ENCODE data around the gene KLHDC7A. TPM values are rescaled to one million over a fixed set of nuclear protein-coding genes. Genes with fewer than 3 reads are reported as not detected.

Gene KLHDC7A
- total and polyA plus RNA-seq, 10 of the 15 experiments (the other 5 are each of a cell fraction or from before 2014, with no cell fraction given), result not detected

DNA sequence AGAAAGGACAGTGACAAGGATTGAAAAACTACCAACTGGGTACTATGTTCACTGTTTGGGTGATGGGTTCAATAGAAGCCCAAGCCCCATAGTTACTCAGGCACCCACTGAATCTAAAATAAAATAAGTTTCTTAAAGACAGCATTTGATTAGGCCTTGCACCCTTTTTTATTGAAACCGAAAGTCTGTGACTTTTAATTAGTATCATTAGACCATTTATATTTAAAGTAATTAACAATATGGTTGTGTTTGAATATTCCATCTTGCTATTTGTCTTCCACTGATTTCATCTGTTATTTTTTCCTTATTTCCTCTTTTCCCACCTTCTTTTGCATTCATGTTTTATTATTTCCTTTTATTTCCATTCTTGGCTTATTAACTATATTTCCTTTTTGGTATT lies 27.4 kb downstream of the KLHDC7A start:
- TF ChIP-seq CBX5 (IDR thresholded peaks at IDR 0.05; ENCODE audit: low read depth), result no peak
- TF ChIP-seq, protein P1, sequence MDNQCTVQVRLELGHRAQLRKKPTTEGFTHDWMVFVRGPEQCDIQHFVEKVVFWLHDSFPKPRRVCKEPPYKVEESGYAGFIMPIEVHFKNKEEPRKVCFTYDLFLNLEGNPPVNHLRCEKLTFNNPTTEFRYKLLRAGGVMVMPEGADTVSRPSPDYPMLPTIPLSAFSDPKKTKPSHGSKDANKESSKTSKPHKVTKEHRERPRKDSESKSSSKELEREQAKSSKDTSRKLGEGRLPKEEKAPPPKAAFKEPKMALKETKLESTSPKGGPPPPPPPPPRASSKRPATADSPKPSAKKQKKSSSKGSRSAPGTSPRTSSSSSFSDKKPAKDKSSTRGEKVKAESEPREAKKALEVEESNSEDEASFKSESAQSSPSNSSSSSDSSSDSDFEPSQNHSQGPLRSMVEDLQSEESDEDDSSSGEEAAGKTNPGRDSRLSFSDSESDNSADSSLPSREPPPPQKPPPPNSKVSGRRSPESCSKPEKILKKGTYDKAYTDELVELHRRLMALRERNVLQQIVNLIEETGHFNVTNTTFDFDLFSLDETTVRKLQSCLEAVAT (IDR thresholded peaks at IDR 0.05), result no peak
- no peak for TF ChIP-seq ZNF622 (IDR thresholded peaks at IDR 0.05)
- TF ChIP-seq CEBPB (IDR thresholded peaks at IDR 0.05; ENCODE audit: borderline replicate concordance in 1 of 2, low read depth in 2 of 2, low read length in 2 of 2), result no peak
- no peak for TF ChIP-seq SMC3 (IDR thresholded peaks at IDR 0.05; ENCODE audit: borderline replicate concordance, low read length)
- TF ChIP-seq, protein P2, sequence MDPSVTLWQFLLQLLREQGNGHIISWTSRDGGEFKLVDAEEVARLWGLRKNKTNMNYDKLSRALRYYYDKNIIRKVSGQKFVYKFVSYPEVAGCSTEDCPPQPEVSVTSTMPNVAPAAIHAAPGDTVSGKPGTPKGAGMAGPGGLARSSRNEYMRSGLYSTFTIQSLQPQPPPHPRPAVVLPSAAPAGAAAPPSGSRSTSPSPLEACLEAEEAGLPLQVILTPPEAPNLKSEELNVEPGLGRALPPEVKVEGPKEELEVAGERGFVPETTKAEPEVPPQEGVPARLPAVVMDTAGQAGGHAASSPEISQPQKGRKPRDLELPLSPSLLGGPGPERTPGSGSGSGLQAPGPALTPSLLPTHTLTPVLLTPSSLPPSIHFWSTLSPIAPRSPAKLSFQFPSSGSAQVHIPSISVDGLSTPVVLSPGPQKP (IDR thresholded peaks at IDR 0.05; ENCODE audit: low read depth, low read length), result no peak
- no peak for TF ChIP-seq KLF5 (IDR thresholded peaks at IDR 0.05; ENCODE audit: partially characterized antibody)
- TF ChIP-seq, protein P3, sequence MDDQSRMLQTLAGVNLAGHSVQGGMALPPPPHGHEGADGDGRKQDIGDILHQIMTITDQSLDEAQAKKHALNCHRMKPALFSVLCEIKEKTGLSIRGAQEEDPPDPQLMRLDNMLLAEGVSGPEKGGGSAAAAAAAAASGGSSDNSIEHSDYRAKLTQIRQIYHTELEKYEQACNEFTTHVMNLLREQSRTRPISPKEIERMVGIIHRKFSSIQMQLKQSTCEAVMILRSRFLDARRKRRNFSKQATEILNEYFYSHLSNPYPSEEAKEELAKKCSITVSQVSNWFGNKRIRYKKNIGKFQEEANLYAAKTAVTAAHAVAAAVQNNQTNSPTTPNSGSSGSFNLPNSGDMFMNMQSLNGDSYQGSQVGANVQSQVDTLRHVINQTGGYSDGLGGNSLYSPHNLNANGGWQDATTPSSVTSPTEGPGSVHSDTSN (IDR thresholded peaks at IDR 0.05; ENCODE audit: insufficient replicate concordance, low read depth, low read length), result no peak
- no peak for TF ChIP-seq DPF2 (IDR thresholded peaks at IDR 0.05)
- TF ChIP-seq, protein P4, sequence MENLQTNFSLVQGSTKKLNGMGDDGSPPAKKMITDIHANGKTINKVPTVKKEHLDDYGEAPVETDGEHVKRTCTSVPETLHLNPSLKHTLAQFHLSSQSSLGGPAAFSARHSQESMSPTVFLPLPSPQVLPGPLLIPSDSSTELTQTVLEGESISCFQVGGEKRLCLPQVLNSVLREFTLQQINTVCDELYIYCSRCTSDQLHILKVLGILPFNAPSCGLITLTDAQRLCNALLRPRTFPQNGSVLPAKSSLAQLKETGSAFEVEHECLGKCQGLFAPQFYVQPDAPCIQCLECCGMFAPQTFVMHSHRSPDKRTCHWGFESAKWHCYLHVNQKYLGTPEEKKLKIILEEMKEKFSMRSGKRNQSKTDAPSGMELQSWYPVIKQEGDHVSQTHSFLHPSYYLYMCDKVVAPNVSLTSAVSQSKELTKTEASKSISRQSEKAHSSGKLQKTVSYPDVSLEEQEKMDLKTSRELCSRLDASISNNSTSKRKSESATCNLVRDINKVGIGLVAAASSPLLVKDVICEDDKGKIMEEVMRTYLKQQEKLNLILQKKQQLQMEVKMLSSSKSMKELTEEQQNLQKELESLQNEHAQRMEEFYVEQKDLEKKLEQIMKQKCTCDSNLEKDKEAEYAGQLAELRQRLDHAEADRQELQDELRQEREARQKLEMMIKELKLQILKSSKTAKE (IDR thresholded peaks at IDR 0.05; ENCODE audit: low read depth, poor library complexity, severe bottlenecking), result no peak
- no peak for TF ChIP-seq MTA3 (IDR thresholded peaks at IDR 0.05; ENCODE audit: borderline replicate concordance, low read length)
- TF ChIP-seq HDAC6 (IDR thresholded peaks at IDR 0.05; ENCODE audit: unreplicated experiment), result no peak
- TF ChIP-seq POU2F2 (IDR thresholded peaks at IDR 0.05; ENCODE audit: borderline replicate concordance, low read depth, low read length), result no peak
- TF ChIP-seq BCL11A (IDR thresholded peaks at IDR 0.05; ENCODE audit: low read depth, low read length), result no peak
- TF ChIP-seq, protein P5, sequence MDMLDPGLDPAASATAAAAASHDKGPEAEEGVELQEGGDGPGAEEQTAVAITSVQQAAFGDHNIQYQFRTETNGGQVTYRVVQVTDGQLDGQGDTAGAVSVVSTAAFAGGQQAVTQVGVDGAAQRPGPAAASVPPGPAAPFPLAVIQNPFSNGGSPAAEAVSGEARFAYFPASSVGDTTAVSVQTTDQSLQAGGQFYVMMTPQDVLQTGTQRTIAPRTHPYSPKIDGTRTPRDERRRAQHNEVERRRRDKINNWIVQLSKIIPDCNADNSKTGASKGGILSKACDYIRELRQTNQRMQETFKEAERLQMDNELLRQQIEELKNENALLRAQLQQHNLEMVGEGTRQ (IDR thresholded peaks at IDR 0.05; ENCODE audit: borderline replicate concordance, low read depth, low read length), result no peak
- no peak for TF ChIP-seq SMAD5 (IDR thresholded peaks at IDR 0.05; ENCODE audit: low read depth)
- no peak for TF ChIP-seq SUZ12 (IDR thresholded peaks at IDR 0.05; ENCODE audit: unreplicated experiment)
- Histone ChIP-seq H3K27ac (ENCODE audit: control insufficient read depth, insufficient read depth) (no peak overlapping the region), H3K4me2 (ENCODE audit: control insufficient read depth, insufficient read depth) (no peak overlapping the region), H3K9me3 (replicated peaks; ENCODE audit: control insufficient read depth, insufficient read depth, low read length) (no peaks in the 10 kb centered on the region; the same call in 2 of the 3 replicates), H3K79me2 (ENCODE audit: control insufficient read depth, insufficient read depth, low read length) (no peaks in the 10 kb centered on the region), H3K4me3 (no peak overlapping the region), H3K4me1 (ENCODE audit: control insufficient read depth, insufficient read depth, low read length) (no peaks in the 10 kb centered on the region), H2AFZ (ENCODE audit: control insufficient read depth, low read depth, low read length) (no peak overlapping the region), H3K27me3 (replicated peaks in 1 of 2; ENCODE audit: control insufficient read depth in 2 of 2, insufficient read depth in 2 of 2, low read length in 1 of 2) (no peaks in the 10 kb centered on the region), H4K20me1 (ENCODE audit: control insufficient read depth, insufficient read depth) (no peaks in the 10 kb centered on the region), H3K9ac (ENCODE audit: control insufficient read depth, insufficient read depth, low read length) (no peak overlapping the region), H3K36me3 (ENCODE audit: control insufficient read depth in 2 of 2, insufficient read depth in 2 of 2, low read length in 1 of 2) (no peaks in the 10 kb centered on the region)
- DNase-seq (ENCODE audit: low read depth, low spot score), result no peak
- POLR2A ChIA-PET, result no interaction called here
- RAD21 ChIA-PET (ENCODE audit: unreplicated experiment), result no interaction called here
- no peak for FAIRE-seq
- SMC1A ChIA-PET (ENCODE audit: uncharacterized antibody, unreplicated experiment), result no interaction called here
- in situ Hi-C loops (cut with MboI) (no loop called here), intact Hi-C loops (cut with micrococcal nuclease; ENCODE audit: unreplicated experiment) (no loop called here)
- no TSS peak for BruUV-seq (replicated peaks)
- CTCF ChIA-PET, result no interaction called here
- ATAC-seq, result no peak
- 0% methylated on average over 1 of the region's 1 CpG for WGBS (ENCODE audit: insufficient coverage, insufficient replicate concordance, low lambda C conversion rate, missing lambda C conversion rate)

Data from GM12878 (cell line).